Adrenal gland (tissue), 12 donors: ENCODE results near the gene PTGDR2. TPM values are rescaled to one million over a fixed set of nuclear protein-coding genes. Genes with fewer than 3 reads are reported as not detected.

Experiments
- DNase-seq, 7 donors: peaks; one replicate each; pipeline ENCODE4 v3.0.0-alpha.2; 2019 to 2020
- H3K27ac ChIP-seq, 5 donors: fragments of 200-600 bp; sonication (generic) in 4 of 5; 1 replicate in 3 of 5; 2 replicates in 2 of 5; pipeline versions ENCODE4 v1.5.1 to v1.8.0; 2016 to 2020; ENCODE audit warnings: mild to moderate bottlenecking in 1 of 5
- H3K27me3 ChIP-seq: fragments of 200-600 bp; 2 replicates; pipeline ENCODE4 v1.8.0; 2021
- H3K36me3 ChIP-seq, 2 donors: fragments of 200-600 bp; replicated peaks in 1 of 2; 1 replicate in 1 of 2; 2 replicates in 1 of 2; pipeline versions ENCODE4 v1.5.1 to v1.8.0; 2018 to 2022
- H3K4me1 ChIP-seq, 2 donors: fragments of 200-600 bp; replicated peaks in 1 of 2; 1 replicate in 1 of 2; 2 replicates in 1 of 2; pipeline versions ENCODE4 v1.5.1 to v1.8.0; 2018 to 2021
- H3K4me3 ChIP-seq, 4 donors: fragments of 200-600 bp; sonication (generic) in 3 of 4; one replicate each; pipeline ENCODE4 v1.5.1; 2016 to 2018
- H3K9me3 ChIP-seq, 3 donors: fragments of 200-600 bp; sonication (generic) in 1 of 3; replicated peaks in 1 of 3; 1 replicate in 2 of 3; 2 replicates in 1 of 3; pipeline versions ENCODE4 v1.5.1 to v1.8.0; 2016 to 2021
- POLR2A ChIP-seq, 2 donors: fragments of 450-650 bp; IDR thresholded peaks; one replicate each; pipeline ENCODE4 v1.6.1; 2017; ENCODE audit warnings: antibody characterized with exemption in 2 of 2, mild to moderate bottlenecking in 2 of 2, moderate library complexity in 1 of 2
- WGBS, 4 donors: extraction: QIAGEN DNeasy Blood & Tissue Kit in 2 of 4; methylation state at CpG; one replicate each; pipeline versions ENCODE4 v1.1.5 to v1.1.7; 2013 to 2017; 5-methylcytosine and 5-hydroxymethylcytosine counted together
- intact Hi-C, 2 donors: fragments of 100-400 bp; cut with DNase I; formaldehyde crosslinking; loops; one replicate each; pipeline versions ENCODE4 v1.14.1 to v1.15.0; 2022 to 2023
- polyA plus RNA-seq, 3 donors: library from polyadenylated mRNA; stranded (reverse); fragments of 200-250 nt in 2 of 3; fragments of 350-450 nt in 1 of 3; fragmentation: Illumina TruSeq in 1 of 3; extraction: RNeasy Lipid Tissue Mini Kit (QIAGEN cat#74804) in 1 of 3; gene quantifications; one replicate each; pipeline ENCODE4 v1.2.3, GENCODE V29; 2013 to 2014
- total RNA-seq, 9 donors: library from RNA; depleted of rRNA in 4 of 9; stranded (reverse); fragments of >200 nt in 4 of 9; fragments of 120-200 nt in 1 of 9; fragmentation: NEBNext Ultra II Directional in 1 of 9; extraction: Animal tissue kit (Norgen Biotek cat#: 25700) in 1 of 9; gene quantifications; one replicate each; pipeline versions ENCODE4 v1.1.0 to v1.2.4, GENCODE V29; 2013 to 2023
- TF ChIP-seq, protein P1 (sequence below), 6 experiments: fragments of 450-650 bp in 4 of 6; fragments of 200-600 bp in 2 of 6; sonication (generic) in 1 of 6; IDR thresholded peaks; 1 replicate in 5 of 6; 2 replicates in 1 of 6; pipeline versions ENCODE4 v1.5.1 to v1.8.0; 2016 to 2021; ENCODE audit warnings: antibody characterized with exemption in 6 of 6, mild to moderate bottlenecking in 2 of 6, moderate library complexity in 1 of 6
- donor health status: healthy with polysubstance abuse.
- donor health status: Bipolar disorder and iron deficiency.
- donor health status: DM: yes; HTN: yes; CAD: no.
- donor health status: DM: no; HTN: no; CAD: no.
- donor health status: DM: no; HTN: no; CAD: no.
- donor health status: DM: yes; HTN: yes; CAD: no.

Gene PTGDR2
- total and polyA plus RNA-seq, 12 donors: 0.17 to 0.61 (median 0.24) TPM; not detected in 7

DNA sequence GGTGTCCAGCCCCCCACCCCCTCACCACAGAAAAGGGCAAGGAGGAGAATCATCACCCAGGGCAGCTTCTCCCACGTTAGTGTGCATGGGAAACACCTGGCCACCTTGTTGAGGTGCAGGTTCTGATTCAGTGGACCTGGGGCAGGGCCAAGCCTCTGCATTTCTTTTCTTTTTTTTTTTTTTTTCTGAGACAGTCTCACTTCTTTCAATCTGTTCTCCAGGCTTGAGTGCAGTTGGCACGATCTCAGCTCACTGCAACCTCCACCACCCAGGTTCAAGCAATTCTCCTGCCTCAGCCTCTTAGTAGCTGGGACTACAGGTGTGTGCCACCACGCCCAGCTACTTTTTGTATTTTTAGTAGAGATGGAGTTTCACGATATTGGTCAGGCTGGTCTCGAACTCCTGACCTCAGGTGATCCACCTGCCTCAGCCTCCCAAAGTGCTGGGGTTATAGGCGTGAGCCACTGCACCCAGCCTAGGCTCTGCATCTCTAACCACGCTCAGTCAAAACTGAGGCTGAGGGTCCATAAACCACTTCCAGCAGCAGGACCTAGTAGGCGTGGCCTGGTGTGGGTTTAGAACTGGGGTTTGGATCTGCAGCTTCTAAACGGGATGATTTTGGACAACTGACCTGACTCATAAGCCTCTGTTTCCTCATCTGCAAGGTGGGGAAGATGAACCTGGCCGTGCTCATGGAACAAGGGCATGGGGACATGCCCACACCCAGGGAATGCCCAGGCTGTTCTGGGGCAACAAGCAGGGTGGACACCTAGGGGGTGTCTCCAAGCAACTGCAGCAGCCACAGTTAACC, 12.3 kb upstream of the PTGDR2 start:
- DNase-seq: peak in 1 of 7 donors; percentile 23
- 79 to 90% (median 87%) methylated on average over 9 to 10 of the region's 10 CpGs for WGBS, 4 donors
- H3K4me3 ChIP-seq: no peak overlapping the region
- H3K9me3 ChIP-seq: no peaks in the 10 kb centered on the region
- TF ChIP-seq POLR2A (IDR thresholded peaks at IDR 0.05): no peak
- TF ChIP-seq, protein P1, sequence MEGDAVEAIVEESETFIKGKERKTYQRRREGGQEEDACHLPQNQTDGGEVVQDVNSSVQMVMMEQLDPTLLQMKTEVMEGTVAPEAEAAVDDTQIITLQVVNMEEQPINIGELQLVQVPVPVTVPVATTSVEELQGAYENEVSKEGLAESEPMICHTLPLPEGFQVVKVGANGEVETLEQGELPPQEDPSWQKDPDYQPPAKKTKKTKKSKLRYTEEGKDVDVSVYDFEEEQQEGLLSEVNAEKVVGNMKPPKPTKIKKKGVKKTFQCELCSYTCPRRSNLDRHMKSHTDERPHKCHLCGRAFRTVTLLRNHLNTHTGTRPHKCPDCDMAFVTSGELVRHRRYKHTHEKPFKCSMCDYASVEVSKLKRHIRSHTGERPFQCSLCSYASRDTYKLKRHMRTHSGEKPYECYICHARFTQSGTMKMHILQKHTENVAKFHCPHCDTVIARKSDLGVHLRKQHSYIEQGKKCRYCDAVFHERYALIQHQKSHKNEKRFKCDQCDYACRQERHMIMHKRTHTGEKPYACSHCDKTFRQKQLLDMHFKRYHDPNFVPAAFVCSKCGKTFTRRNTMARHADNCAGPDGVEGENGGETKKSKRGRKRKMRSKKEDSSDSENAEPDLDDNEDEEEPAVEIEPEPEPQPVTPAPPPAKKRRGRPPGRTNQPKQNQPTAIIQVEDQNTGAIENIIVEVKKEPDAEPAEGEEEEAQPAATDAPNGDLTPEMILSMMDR (IDR thresholded peaks at IDR 0.05): no peak
- no peaks in the 10 kb centered on the region for H3K27me3 ChIP-seq
- H3K4me1 ChIP-seq: peaks cover 0 to 16% of the 10 kb centered on the region in 2 donors
- no peak overlapping the region for H3K27ac ChIP-seq
- no peaks in the 10 kb centered on the region for H3K36me3 ChIP-seq
- intact Hi-C loops: no loop called here

DNA sequence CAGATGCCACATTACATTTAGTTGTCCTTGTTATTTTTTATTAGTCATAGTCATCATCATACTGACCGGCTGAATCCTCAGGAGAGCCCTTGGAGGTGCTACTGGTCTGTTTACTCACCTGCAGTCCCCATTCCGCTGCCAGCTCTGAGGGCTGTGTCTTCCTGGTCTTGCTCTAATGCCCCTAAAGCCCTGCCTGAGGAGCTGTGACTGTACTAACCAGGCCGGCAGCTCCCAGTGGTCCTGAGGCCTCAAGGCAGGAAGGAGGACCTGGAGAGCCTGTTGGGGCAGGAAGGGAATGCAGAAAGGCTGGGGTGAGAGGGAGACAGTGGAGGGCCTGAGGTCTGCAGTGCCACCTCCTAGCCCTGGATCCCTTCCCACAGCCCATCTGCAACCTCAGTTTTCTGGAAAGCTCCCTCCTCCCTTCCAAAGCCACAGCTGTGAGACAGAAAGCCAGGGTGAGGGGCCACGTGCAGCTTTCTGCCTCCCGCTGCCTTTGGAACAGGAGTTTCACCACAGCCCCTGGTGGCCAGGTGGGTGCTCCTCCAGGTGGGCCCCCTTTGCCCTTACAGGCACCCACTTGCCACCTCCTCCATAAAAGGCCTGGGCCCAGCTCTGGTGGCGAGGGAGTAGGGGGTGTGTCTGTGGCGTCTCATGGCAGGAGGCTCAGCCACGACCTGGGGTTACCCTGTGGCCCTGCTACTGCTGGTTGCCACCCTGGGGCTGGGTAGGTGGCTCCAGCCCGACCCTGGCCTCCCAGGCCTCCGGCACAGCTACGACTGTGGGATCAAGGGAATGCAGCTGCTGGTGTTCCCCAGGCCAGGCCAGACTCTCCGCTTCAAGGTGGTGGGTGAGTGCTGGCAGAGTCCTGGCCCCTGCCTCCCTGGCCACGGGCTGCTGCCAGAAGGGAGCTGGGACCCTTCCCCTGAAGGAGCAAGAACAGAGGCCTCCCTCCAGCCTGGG, 11.4 kb upstream of the PTGDR2 start, which contains the start of gene ZP1:
Gene ZP1 (plus strand): TSS at position 632 of the 960 bp plus-strand sequence. CDS start 20 bp downstream, at position 652.
- Histone ChIP-seq H3K27ac (no peak within 1 kb of the TSS), H3K9me3 (no peaks in the 10 kb centered on the region), H3K36me3 (no peaks in the 10 kb centered on the region), H3K4me1 (peaks cover 0 to 10% of the 10 kb centered on the region in 2 donors), H3K4me3 (no peak within 1 kb of the TSS), H3K27me3 (no peaks in the 10 kb centered on the region)
- no peak for TF ChIP-seq POLR2A (IDR thresholded peaks at IDR 0.05)
- TF ChIP-seq, protein P1 (IDR thresholded peaks at IDR 0.05): no peak
- 77 to 91% (median 82%) methylated on average over 6 to 13 of the region's 13 CpGs for WGBS, 4 donors
- intact Hi-C loops: no loop called here
- DNase-seq: peak in 3 of 7 donors; percentile 1 to 35 (median 4)

- Histone ChIP-seq H3K9me3 (no peaks in the 10 kb centered on the region), H3K36me3 (no peaks in the 10 kb centered on the region), H3K27me3 (no peaks in the 10 kb centered on the region), H3K27ac (no peak overlapping the region), H3K4me3 (no peak overlapping the region), H3K4me1 (no peaks in the 10 kb centered on the region)
- peak in 2 of 7 donors; percentile 11 to 20 for DNase-seq
- TF ChIP-seq, protein P1 (IDR thresholded peaks at IDR 0.05): no peak
- TF ChIP-seq POLR2A (IDR thresholded peaks at IDR 0.05): no peak
- intact Hi-C loops: no loop called here
- WGBS, 4 donors: 72 to 78% (median 77%) methylated on average over 7 of the region's 7 CpGs
Observed at GRCh38 chr11:60864856-60865513, 9.2 kb upstream of the PTGDR2 start.
